Activated CD4-positive, alpha-beta memory T cell treated with anti-CD3 and anti-CD28 coated beads, Interleukin-2, amount 10 ng/mL, durations not matched to agents 7 days and 5 days (primary cell): ENCODE data around the gene KMT2E. TPM values are rescaled to one million over a fixed set of nuclear protein-coding genes. Genes with fewer than 3 reads are reported as not detected.

ENCODE experiments used
- CTCF ChIA-PET: fragments of 350-600 bp; sonication (Branson Sonifier 250); formaldehyde crosslinking; loops from one replicate; lab custom pipeline; 2021; ENCODE audit warnings: antibody characterized with exemption, inconsistent platforms; lab: Charles Lee
- POLR2A ChIA-PET: fragments of 350-600 bp; sonication (Branson Sonifier 250); formaldehyde crosslinking; loops from one replicate; lab custom pipeline; 2021; ENCODE audit warnings: antibody characterized with exemption; lab: Charles Lee
- DNase-seq: peaks from one replicate; pipeline ENCODE4 v3.0.0-alpha.2; 2020
- H3K27ac Mint-ChIP-seq: one replicate; pipeline ENCODE4 v1.8.0; 2021; ENCODE audit warnings: mild to moderate bottlenecking, mixed read lengths
- H3K27me3 Mint-ChIP-seq: one replicate; pipeline ENCODE4 v1.8.0; 2021; ENCODE audit warnings: mixed read lengths
- H3K36me3 Mint-ChIP-seq: one replicate; pipeline ENCODE4 v1.8.0; 2021; ENCODE audit warnings: low read depth, mixed read lengths
- H3K4me1 Mint-ChIP-seq: one replicate; pipeline ENCODE4 v1.8.0; 2021; ENCODE audit warnings: mixed read lengths
- H3K4me3 Mint-ChIP-seq: one replicate; pipeline ENCODE4 v1.8.0; 2021; ENCODE audit warnings: mild to moderate bottlenecking, mixed read lengths
- H3K9me3 Mint-ChIP-seq: one replicate; pipeline ENCODE4 v1.8.0; 2021; ENCODE audit warnings: mixed read lengths
- total RNA-seq, 2 experiments: library from RNA; stranded (reverse); gene quantifications; one replicate each; pipeline ENCODE4 v1.2.3, GENCODE V29; 2021

The KMT2E gene
- total RNA-seq, 2 experiments from 2014 or later, result 122 to 128 TPM

DNA sequence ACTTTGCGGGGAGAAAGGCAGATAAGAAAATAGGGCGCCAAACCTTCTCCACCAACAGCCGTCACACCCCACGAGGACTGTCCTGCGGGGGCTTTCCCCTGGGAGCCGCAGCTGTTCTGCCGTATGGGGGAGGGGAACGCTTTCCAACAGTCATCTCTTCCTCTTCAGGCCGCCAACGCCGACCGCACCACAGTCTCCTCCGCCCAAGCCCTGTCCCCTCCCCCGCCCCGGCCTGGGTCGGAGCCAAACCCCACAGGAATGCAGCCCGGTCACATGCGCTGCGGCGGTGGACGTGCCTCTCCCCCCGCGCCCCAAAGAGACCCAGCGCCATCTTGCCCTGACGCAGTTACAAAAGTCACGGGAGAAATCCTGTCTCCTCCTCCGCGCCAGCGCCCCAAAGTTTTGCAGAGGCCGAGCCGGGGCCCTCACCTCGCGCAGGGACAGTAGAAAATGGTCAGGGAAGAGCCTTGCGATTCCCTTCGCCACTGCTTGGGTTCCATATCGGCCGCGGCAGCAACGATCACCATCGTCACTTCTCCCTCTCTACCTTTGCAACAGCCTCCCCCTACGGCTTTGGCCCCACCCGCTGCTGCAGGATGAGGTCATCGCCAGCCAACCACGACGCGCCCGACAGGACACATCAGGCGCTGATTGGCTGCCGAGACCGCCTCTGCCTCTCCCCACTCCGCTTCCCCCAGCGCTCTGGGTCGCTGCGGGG is 1.3 kb upstream of the KMT2E start:
- CTCF ChIA-PET, result interaction anchor here (0.9 to 5.9 kb wide), 5 partner anchors 10 to 70 kb away, joined by 3 to 106 read pairs (median 4); no protein-coding TSS in a partner anchor

DNA sequence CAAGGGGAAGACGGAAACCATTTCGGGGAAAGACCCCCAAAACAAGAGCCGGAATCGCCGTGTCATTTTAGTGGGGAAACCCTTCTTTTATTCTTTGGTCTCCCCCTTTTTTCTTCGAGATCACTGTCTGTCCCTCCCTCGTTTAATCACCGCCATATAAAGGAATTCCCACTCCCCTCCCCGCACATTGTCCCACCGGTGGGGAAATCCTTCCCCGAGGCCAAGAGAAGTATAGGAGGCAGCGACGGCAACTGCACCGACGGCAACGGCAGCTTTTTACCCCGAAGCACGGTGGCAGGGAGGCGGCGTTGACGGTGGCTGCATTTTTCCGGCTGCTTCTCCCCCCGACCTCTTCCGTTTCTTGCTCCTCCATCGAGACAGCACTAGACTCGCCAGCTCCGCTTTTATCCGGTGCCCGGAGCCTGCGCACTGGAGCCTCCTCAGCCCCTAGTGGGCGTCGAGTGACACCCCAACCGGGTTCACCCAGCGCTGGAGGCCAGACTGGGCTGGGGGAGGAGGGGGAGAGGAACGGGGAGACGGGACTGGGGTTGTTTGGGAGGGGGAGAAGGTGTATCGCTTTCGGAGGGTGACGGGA is 687 bp upstream of the KMT2E start:
- ChIA-PET CTCF (interaction anchor here (0.9 to 5.9 kb wide), 4 partner anchors 10 to 71 kb away, joined by 3 to 106 read pairs (median 4); no protein-coding TSS in a partner anchor), POLR2A (interaction anchor here (0.7 to 19.3 kb wide), 30 partner anchors 9 to 1753 kb away, joined by 3 to 822 read pairs (median 4); partner anchors contain the start of genes PSMC2, RINT1 and SRPK2)
- peak; percentile 95 for DNase-seq
- Mint-ChIP-seq H3K4me3 (peak overlapping the region; percentile 97), H3K9me3 (no peaks in the 10 kb centered on the region), H3K27me3 (no peaks in the 10 kb centered on the region), H3K27ac (peak overlapping the region; percentile 100), H3K4me1 (peaks cover 34% of the 10 kb centered on the region), H3K36me3 (peaks cover 84% of the 10 kb centered on the region)

More for the DNA sequence above, 1.3 kb upstream of the KMT2E start:
- no peaks in the 10 kb centered on the region for H3K9me3 Mint-ChIP-seq
- H3K27ac Mint-ChIP-seq, result peak overlapping the region; percentile 100
- H3K27me3 Mint-ChIP-seq, result no peaks in the 10 kb centered on the region
- H3K4me1 Mint-ChIP-seq, result peaks cover 36% of the 10 kb centered on the region
- peak; percentile 100 for DNase-seq
- peak overlapping the region; percentile 97 for H3K4me3 Mint-ChIP-seq
- POLR2A ChIA-PET, result interaction anchor here (0.7 to 19.3 kb wide), 37 partner anchors 8 to 1665 kb away, joined by 3 to 822 read pairs (median 4); partner anchors contain the start of genes PSMC2, RINT1 and SRPK2
- peaks cover 86% of the 10 kb centered on the region for H3K36me3 Mint-ChIP-seq

DNA sequence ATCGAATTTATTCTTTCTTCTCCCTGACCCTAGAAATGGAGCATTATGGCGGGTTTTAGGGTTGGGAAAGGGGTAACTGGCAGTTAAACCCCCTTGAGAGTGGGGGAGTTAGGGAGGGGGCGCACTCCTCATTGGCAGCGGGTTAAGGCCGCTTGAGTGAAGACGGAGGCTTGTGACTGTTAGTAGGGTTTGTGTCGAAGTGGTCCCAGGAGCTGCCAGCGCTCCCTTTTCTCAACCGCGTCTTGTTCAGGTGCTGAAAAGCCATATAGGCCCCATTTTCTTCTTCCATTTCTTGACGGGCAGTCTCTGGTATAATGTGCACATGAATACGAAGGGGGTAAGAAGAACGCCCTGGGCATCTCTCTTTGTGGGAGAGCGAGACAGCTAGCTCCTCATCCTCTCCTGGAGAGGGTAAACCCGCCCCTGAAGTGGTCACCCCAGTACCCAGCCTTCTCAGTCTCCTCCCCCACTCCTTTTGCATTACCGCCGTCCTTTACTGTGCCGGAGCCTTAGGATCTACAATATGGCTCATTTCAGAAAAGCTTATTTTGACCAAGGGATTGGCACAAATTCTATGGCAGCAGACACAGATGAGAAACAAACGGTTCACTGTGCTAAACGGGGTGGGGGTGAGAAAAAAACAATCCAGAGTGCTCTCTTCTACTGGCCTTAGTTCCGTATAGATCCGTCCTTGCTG is 836 bp downstream of the KMT2E start:
- peak overlapping the region; percentile 97 for H3K4me3 Mint-ChIP-seq
- peaks cover 31% of the 10 kb centered on the region for H3K4me1 Mint-ChIP-seq
- ChIA-PET CTCF (interaction anchor here (0.8 to 5.9 kb wide), 7 partner anchors 12 to 517 kb away, joined by 3 to 106 read pairs (median 3); partner anchors contain the start of gene RINT1), POLR2A (interaction anchor here (0.6 to 19.3 kb wide), 27 partner anchors 7 to 1007 kb away, joined by 3 to 822 read pairs (median 5); partner anchors contain the start of genes RINT1 and SRPK2)
- no peaks in the 10 kb centered on the region for H3K27me3 Mint-ChIP-seq
- peaks cover 72% of the 10 kb centered on the region for H3K36me3 Mint-ChIP-seq
- H3K27ac Mint-ChIP-seq, result peak overlapping the region; percentile 100
- H3K9me3 Mint-ChIP-seq, result no peaks in the 10 kb centered on the region
- DNase-seq, result peak; percentile 73

DNA sequence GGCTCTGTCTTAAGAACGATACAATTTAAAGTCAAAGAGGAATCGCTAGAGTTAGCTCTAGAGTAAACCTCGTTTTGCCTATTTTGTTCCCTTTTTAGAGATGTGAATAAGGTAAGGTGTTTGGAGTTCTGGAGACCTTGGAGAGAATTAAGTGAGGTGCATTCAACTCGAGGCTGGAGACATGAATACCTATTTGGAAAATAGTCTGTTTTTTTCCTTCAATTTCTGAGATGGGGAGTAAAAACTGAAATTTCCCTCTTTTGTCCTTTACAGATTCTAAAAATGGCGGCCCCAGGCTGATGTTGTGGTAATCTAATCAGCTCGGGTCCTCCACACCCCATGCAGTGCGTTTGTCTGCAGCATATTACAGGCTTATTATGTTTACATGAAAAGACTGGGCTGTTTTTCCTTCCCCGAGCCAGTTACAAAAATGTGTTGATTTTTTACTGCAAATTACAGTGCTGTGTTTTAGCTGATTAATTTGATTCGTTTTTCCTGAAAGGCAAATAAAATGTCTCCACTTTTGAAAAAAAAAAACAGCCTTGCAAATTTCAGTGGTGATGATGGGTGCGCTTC is 1.5 kb downstream of the KMT2E start:
- Mint-ChIP-seq H3K4me1 (peaks cover 29% of the 10 kb centered on the region), H3K27ac (peak overlapping the region; percentile 100), H3K27me3 (no peaks in the 10 kb centered on the region), H3K36me3 (peaks cover 69% of the 10 kb centered on the region), H3K4me3 (peak overlapping the region; percentile 97), H3K9me3 (no peaks in the 10 kb centered on the region)
- DNase-seq, result peak; percentile 47
- ChIA-PET CTCF (interaction anchor here (0.8 to 5.9 kb wide), 7 partner anchors 11 to 516 kb away, joined by 3 to 106 read pairs (median 3); partner anchors contain the start of gene RINT1), POLR2A (interaction anchor here (0.9 to 19.3 kb wide), 21 partner anchors 8 to 1006 kb away, joined by 3 to 822 read pairs (median 10); partner anchors contain the start of genes RINT1 and SRPK2)

DNA sequence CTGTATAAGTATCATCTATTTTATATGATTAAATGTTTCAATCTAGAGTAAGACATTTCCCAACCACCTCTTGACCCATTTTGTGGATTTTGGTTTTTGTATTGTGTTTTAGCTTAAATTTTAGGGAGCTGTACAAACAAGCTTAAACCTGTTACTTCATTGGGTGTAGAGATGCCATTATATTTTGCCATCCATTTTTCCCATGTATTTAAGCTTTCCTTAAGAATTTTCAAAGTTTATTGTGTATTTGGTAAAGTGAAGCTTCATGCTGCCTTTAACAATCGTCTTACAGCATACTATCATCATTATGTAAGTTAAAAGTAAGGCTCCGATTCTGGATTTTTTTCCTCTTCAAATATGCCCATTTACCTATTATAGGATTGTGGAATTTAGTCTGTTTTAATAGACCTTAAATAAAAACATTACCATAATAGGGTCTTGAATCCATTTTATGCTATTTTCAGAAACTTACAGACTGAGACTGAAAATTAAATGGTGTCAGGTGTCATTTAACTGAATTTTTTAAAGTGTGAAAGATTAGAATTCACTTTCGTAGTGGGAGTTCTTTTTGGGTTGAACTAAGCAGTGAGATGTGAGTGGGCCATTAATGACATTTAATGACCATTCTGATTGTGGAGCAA is 2.2 kb downstream of the KMT2E start:
- H3K4me1 Mint-ChIP-seq, result peaks cover 34% of the 10 kb centered on the region
- DNase-seq, result no peak
- H3K9me3 Mint-ChIP-seq, result no peaks in the 10 kb centered on the region
- peak overlapping the region; percentile 97 for H3K4me3 Mint-ChIP-seq
- ChIA-PET CTCF (interaction anchor here (1.0 to 5.9 kb wide), 4 partner anchors 10 to 37 kb away, joined by 3 to 106 read pairs (median 3); no protein-coding TSS in a partner anchor), POLR2A (interaction anchor here (1.0 to 19.3 kb wide), 16 partner anchors 8 to 516 kb away, joined by 3 to 822 read pairs (median 20); partner anchors contain the start of gene RINT1)
- H3K27ac Mint-ChIP-seq, result peak overlapping the region; percentile 100
- no peaks in the 10 kb centered on the region for H3K27me3 Mint-ChIP-seq
- H3K36me3 Mint-ChIP-seq, result peaks cover 68% of the 10 kb centered on the region

DNA sequence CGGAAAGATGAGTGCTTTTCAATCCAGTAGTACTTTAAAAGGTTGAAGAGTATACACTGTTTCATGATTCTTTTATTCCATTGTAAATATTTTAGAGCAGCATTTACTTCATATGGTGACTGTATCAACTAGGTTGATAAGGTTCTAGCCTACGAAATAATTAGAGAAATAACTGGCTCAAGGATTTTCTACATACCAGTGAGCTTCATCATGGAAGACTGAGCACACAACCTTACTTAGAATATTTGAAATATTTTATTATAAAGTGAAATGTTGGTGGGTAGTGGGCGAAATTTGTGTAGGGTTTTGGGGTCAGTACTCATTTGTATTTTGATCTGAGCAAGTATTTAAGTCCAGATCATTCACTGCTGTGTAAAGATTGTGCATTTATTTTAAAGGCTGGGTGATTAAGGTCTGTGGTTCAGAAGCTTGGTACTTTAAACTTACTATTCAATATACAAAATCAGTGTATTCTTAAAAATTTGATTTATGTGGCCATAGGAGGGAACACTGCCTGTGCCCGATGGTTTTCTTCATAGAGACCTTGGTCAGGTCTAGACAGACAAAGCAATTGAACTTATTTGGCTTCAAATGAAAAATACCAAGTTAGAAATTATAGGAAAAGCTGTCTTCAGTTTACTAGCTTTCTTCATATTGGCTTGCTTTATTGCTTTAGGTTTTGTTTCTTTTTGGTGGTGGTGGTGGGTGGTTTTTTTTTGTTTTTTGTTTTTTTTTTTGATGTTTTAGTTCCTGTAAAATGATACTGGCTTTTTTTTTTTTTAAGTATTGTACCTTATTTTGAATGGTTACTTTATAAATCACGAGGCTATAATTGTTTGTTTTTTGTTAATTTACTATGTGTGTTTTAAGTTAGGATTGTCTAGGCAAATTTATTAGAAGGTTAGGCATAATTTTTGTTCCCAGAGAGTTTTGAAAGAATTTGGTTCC is 3.0 kb downstream of the KMT2E start:
- Mint-ChIP-seq H3K9me3 (no peaks in the 10 kb centered on the region), H3K27ac (peak overlapping the region; percentile 100), H3K27me3 (no peaks in the 10 kb centered on the region), H3K4me3 (peak overlapping the region; percentile 97), H3K4me1 (peaks cover 40% of the 10 kb centered on the region), H3K36me3 (peaks cover 66% of the 10 kb centered on the region)
- ChIA-PET POLR2A (interaction anchor here (0.7 to 19.3 kb wide), 17 partner anchors 9 to 515 kb away, joined by 3 to 822 read pairs (median 14); partner anchors contain the start of gene RINT1), CTCF (interaction anchor here (0.7 to 5.9 kb wide), 5 partner anchors 9 to 74 kb away, joined by 3 to 106 read pairs (median 5); no protein-coding TSS in a partner anchor)
- DNase-seq, result no peak

DNA sequence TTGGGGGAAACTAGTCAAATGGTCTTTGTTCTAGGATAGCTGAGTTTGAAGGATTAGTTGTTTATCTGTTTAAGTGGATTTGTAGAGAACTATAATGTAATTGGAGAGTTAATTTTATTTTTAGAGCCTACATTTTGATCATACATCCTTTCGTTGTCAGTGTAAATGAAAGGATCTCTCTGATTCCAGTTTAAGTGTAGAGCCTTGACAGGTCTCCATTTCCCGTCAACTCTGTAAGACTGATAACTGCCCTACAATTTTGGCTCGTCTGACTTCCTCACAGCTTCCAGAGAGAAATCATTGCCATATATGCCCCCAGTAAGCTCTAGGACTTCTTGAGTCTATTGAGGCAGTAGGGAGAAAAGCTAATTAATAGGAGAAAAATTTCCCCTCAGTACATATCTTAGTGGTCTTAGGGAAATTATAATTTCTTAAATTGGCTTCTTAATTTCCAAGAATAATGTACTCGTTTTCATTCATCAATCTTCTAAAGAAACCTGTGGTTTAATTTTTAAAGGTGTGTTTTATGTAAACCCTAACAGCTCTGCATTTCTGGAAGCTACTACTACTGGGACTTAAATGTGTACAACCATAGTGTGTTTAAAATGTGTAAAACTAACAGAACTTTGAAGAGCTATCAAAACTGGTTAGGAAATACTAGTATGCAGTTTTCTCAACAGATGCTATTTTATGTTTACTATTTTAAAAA is 3.8 kb downstream of the KMT2E start:
- POLR2A ChIA-PET, result interaction anchor here (0.8 to 19.3 kb wide), 12 partner anchors 9 to 514 kb away, joined by 3 to 822 read pairs (median 32); partner anchors contain the start of gene RINT1
- peak overlapping the region; percentile 73 for H3K27ac Mint-ChIP-seq
- peaks cover 65% of the 10 kb centered on the region for H3K36me3 Mint-ChIP-seq
- H3K27me3 Mint-ChIP-seq, result no peaks in the 10 kb centered on the region
- no peaks in the 10 kb centered on the region for H3K9me3 Mint-ChIP-seq
- H3K4me3 Mint-ChIP-seq, result peak overlapping the region; percentile 97
- no peak for DNase-seq
- peaks cover 48% of the 10 kb centered on the region for H3K4me1 Mint-ChIP-seq
- CTCF ChIA-PET, result interaction anchor here (0.6 to 5.9 kb wide), 5 partner anchors 9 to 514 kb away, joined by 4 to 106 read pairs (median 5); partner anchors contain the start of gene RINT1

DNA sequence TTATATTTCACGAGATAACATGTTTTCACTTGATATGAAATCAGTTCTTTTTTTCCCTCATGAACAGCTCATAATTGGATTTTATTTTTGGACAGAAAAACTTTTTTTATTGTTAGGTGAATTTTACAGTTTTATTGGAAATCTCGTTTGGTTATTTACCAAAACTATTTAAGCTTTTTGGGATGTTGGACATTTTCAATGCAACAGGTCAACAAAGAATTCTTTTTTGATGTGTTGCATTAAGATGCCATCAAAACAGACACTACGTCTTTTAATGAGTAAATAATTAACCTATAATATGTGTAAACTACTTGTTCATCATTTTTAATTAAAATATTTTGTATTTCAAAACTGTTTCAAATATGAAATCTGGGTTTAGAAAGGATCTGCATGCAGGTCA is 5.3 kb downstream of the KMT2E start:
- ChIA-PET POLR2A (interaction anchor here (1.0 to 19.3 kb wide), 3 partner anchors 9 to 33 kb away, joined by 5 to 822 read pairs (median 30); no protein-coding TSS in a partner anchor), CTCF (no interaction called here)
- H3K27me3 Mint-ChIP-seq, result no peaks in the 10 kb centered on the region
- peak overlapping the region; percentile 24 for H3K4me3 Mint-ChIP-seq
- H3K27ac Mint-ChIP-seq, result peak overlapping the region; percentile 26
- no peak for DNase-seq
- peaks cover 57% of the 10 kb centered on the region for H3K4me1 Mint-ChIP-seq
- peaks cover 57% of the 10 kb centered on the region for H3K36me3 Mint-ChIP-seq
- H3K9me3 Mint-ChIP-seq, result no peaks in the 10 kb centered on the region

DNA sequence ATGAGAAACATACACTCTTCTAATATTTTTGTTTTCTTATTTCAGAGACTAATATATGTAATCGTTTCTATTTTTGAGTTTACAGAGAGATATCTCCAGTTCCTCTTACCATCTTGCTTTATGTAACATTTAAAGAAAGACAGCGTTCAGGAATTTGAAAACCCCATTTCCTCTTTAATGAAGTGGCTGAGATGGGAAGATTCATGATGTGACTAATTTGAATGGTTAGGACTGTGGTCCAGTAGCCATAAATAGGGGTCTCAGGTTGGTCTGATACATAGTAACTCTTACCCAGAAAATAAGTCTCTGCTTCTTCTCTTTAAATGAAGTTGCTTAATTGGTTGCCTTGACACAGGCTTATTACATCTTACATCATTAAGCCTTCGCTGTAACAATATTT is 6.9 kb downstream of the KMT2E start:
- ChIA-PET CTCF (interaction anchor here (1.5 kb wide), 1 partner anchor 40 kb away, joined by 6 read pairs; no protein-coding TSS in a partner anchor), POLR2A (interaction anchor here (1.5 to 3.2 kb wide), 3 partner anchors 9 to 40 kb away, joined by 4 to 30 read pairs (median 4); no protein-coding TSS in a partner anchor)
- Mint-ChIP-seq H3K4me3 (no peak overlapping the region), H3K36me3 (peaks cover 41% of the 10 kb centered on the region), H3K4me1 (peaks cover 73% of the 10 kb centered on the region), H3K27me3 (no peaks in the 10 kb centered on the region), H3K9me3 (no peaks in the 10 kb centered on the region), H3K27ac (no peak overlapping the region)
- no peak for DNase-seq

DNA sequence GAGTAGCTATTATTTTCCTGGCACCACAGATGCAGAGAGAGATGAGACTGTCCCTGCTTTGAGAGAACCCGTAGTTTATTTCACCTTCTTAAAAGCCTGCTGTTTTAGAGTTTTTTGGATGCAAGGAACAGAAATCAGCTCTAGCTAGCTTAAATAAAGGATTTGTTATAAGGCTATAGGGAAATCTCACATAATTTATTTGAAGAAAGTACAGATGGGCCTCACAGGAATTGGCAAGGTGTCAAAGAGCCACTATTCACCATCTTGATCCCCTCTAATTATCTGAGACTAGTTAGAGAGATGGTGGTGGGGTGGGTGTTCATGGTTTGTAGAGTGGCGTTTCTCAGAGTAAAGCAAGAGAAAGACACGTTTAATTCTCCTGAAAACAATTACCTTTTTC is 7.3 kb downstream of the KMT2E start:
- Mint-ChIP-seq H3K4me3 (no peak overlapping the region), H3K36me3 (peaks cover 40% of the 10 kb centered on the region), H3K27ac (no peak overlapping the region), H3K9me3 (no peaks in the 10 kb centered on the region), H3K27me3 (no peaks in the 10 kb centered on the region), H3K4me1 (peaks cover 75% of the 10 kb centered on the region)
- no peak for DNase-seq
- ChIA-PET CTCF (interaction anchor here (1.5 kb wide), 1 partner anchor 41 kb away, joined by 6 read pairs; no protein-coding TSS in a partner anchor), POLR2A (interaction anchor here (1.5 to 3.2 kb wide), 3 partner anchors 9 to 40 kb away, joined by 4 to 30 read pairs (median 4); no protein-coding TSS in a partner anchor)
